ENCODE results near the gene DMRTC2.
A peak's percentile ranks its signal among the peaks of the same experiment; 100 is the strongest.

DMRTC2 gene

DNA sequence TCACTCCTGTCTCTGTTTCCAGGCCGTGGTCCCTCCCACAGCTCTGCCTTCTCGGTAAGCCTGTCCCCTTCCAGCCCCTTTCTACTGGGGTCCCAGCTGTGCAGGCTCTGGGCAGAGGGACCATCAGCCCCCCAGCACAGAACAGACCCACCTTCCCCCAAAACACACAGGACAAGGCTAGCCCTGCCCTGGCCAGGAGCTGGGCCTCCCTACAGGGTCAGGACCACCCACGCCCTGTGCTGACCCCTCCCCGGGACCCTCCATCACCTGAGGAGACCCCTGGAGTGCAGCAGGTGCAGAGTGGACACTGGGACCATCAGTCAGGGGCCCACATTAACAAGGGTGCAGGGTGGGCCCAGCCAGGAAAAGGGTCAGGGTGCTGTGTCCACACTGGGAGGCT lies 34.5 kb upstream of the DMRTC2 start:
- H3K36me3 ChIP-seq = no peaks in the 10 kb centered on the region
- H4K20me1 ChIP-seq = no peaks in the 10 kb centered on the region
- H3K9ac ChIP-seq = peak overlapping the region; percentile 54
- no peaks in the 10 kb centered on the region for H3K27me3 ChIP-seq
- no peak for TF ChIP-seq Cebpa-rat (IDR thresholded peaks at IDR 0.05)
- peak overlapping the region; percentile 85 for H3K27ac ChIP-seq
- peak overlapping the region; percentile 55 for H3K4me3 ChIP-seq
- peaks cover 66% of the 10 kb centered on the region for H3K4me1 ChIP-seq
- H3K9me3 ChIP-seq = no peaks in the 10 kb centered on the region
- peak overlapping the region; percentile 92 for H3K4me2 ChIP-seq

GRCh38 chr19:41811036-41811435 lies 33.8 kb upstream of the DMRTC2 start:
- Histone ChIP-seq H4K20me1 (no peaks in the 10 kb centered on the region), H3K4me2 (peak overlapping the region; percentile 92), H3K9me3 (no peaks in the 10 kb centered on the region), H3K27ac (peak overlapping the region; percentile 85), H3K9ac (peak overlapping the region; percentile 54), H3K36me3 (no peaks in the 10 kb centered on the region), H3K4me1 (peaks cover 68% of the 10 kb centered on the region), H3K27me3 (no peaks in the 10 kb centered on the region), H3K4me3 (peak overlapping the region; percentile 55)
- TF ChIP-seq Cebpa-rat (IDR thresholded peaks at IDR 0.05) = no peak

- Histone ChIP-seq H3K9ac (no peak overlapping the region), H3K27me3 (no peaks in the 10 kb centered on the region), H3K4me3 (no peak overlapping the region), H3K4me1 (peaks cover 68% of the 10 kb centered on the region), H3K27ac (0 out of 2 replicates have a peak overlapping the region, but pooled peaks have one; percentile 85), H4K20me1 (no peaks in the 10 kb centered on the region), H3K4me2 (peak overlapping the region; percentile 92), H3K36me3 (no peaks in the 10 kb centered on the region), H3K9me3 (no peaks in the 10 kb centered on the region)
- TF ChIP-seq Cebpa-rat (IDR thresholded peaks at IDR 0.05) = no peak
Measured at GRCh38 chr19:41811981-41812380, 32.9 kb upstream of the DMRTC2 start.

DNA sequence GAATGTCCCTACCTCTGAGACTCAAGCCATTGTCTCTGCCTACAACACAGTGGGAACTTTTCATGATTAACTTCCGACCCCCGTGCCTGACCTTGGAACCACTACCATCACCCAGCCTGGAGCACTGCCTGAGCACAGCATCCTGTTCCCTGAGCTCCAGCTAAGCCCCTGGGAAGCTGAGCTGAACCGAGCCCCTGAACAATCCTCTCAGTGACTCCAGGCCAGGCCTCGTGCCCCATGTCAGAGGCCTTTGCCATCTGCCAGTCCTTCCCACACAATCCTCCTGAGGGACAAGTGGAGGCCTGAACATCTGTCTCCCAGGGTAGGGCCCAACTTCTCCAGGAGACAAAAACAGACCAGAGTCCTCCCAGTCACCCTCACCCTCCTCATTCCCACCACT lies 30.9 kb upstream of the DMRTC2 start:
- no peak for TF ChIP-seq Cebpa-rat (IDR thresholded peaks at IDR 0.05)
- Histone ChIP-seq H3K9ac (no peak overlapping the region), H3K4me2 (peak overlapping the region; percentile 40), H3K4me3 (no peak overlapping the region), H3K27me3 (no peaks in the 10 kb centered on the region), H3K27ac (no peak overlapping the region), H3K4me1 (peaks cover 59% of the 10 kb centered on the region), H4K20me1 (no peaks in the 10 kb centered on the region), H3K9me3 (no peaks in the 10 kb centered on the region), H3K36me3 (no peaks in the 10 kb centered on the region)

GRCh38 chr19:41815301-41815700 lies 29.5 kb upstream of the DMRTC2 start:
- Histone ChIP-seq H3K4me1 (peaks cover 45% of the 10 kb centered on the region), H3K36me3 (no peaks in the 10 kb centered on the region), H3K4me2 (peak overlapping the region; percentile 40; the same call in 1 of the 2 replicates), H3K4me3 (no peak overlapping the region), H3K9ac (no peak overlapping the region), H3K27me3 (no peaks in the 10 kb centered on the region), H3K9me3 (no peaks in the 10 kb centered on the region), H3K27ac (no peak overlapping the region), H4K20me1 (no peaks in the 10 kb centered on the region)
- no peak for TF ChIP-seq Cebpa-rat (IDR thresholded peaks at IDR 0.05)

- Histone ChIP-seq H3K9ac (no peak overlapping the region), H3K4me3 (no peak overlapping the region), H4K20me1 (no peaks in the 10 kb centered on the region), H3K4me1 (peaks cover 31% of the 10 kb centered on the region), H3K4me2 (no peak overlapping the region), H3K27ac (no peak overlapping the region), H3K27me3 (no peaks in the 10 kb centered on the region), H3K9me3 (no peaks in the 10 kb centered on the region), H3K36me3 (no peaks in the 10 kb centered on the region)
- TF ChIP-seq Cebpa-rat (IDR thresholded peaks at IDR 0.05) = no peak
Measured at GRCh38 chr19:41816761-41817160, 28.1 kb upstream of the DMRTC2 start.

DNA sequence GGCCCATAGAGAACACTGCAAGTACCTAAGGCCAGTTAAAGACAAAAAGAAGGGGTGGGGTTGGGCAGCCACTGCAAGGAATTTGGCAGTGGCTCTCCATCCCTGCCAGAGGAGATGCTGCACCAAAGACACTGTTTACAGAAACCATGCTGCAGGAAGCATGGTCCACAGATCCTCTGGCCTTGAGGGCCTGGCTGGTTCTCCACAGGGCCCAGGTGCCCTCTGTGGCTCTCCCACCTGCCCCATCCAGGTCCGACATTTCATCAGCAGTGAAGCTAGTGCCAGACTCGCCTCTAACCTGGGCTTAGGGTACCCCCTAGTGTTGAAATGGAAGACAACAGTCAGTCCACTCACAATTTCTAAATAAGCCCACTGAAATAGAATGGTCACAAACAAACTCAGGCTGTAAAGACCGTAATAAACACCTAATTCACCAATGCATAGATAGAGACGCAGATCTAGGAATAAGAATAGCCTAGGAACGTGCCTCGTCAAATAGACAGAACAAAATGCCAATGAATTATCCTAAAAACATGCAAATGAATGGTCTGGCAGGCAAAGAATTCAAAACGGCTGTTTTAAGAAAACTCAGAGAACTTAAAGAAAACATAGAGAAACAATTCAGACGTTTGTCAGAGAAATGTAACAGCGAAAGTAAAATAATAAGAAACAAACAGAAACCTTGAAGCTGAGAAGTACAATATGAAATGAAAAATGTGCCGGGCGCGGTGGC lies 23.7 kb upstream of the DMRTC2 start:
- Histone ChIP-seq H3K4me1 (no peaks in the 10 kb centered on the region), H3K4me3 (no peak overlapping the region), H3K9me3 (no peaks in the 10 kb centered on the region), H3K9ac (no peak overlapping the region), H3K36me3 (no peaks in the 10 kb centered on the region), H3K4me2 (no peak overlapping the region), H4K20me1 (no peaks in the 10 kb centered on the region), H3K27me3 (no peaks in the 10 kb centered on the region), H3K27ac (no peak overlapping the region)
- TF ChIP-seq Cebpa-rat (IDR thresholded peaks at IDR 0.05) = no peak

DNA sequence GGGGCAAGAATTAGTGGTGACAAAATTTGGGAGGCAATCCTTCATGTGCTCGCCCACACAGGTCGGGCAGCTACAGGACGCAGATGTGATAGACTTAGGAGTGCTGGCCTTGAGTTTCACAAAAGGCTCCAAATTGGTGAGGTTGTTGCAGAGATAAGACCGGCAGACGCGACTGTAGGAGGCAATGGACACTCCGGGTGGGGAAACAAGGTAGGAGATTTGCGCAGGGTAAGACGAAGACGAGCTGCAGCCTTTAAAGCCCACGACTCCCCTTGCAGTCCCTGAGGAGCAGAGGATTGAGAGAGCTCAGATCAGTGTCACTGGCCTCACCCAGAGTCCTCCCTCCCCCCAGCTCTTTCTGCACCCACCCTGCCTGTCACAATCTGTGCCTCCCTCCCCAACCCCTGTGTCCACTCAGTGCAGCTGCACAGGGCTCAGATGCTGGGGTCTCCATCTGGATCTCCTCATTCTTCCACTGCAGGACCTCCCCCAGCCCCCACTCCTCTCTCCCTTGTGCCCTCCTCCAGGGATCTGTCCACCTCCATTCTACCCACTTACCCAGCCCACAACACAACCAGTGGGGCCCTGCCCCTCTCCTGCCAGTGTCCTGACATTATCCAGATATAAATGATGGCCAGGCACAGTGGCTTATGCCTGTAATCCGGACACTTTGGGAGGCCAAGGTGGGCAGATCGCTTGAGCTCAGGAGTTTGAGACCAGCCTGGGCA lies 6.7 kb upstream of the DMRTC2 start:
- no peak overlapping the region for H3K9ac ChIP-seq
- no peak overlapping the region for H3K27ac ChIP-seq
- no peaks in the 10 kb centered on the region for H3K36me3 ChIP-seq
- no peaks in the 10 kb centered on the region for H3K27me3 ChIP-seq
- H3K4me3 ChIP-seq = no peak overlapping the region
- peaks cover 9% of the 10 kb centered on the region for H3K4me1 ChIP-seq
- H3K9me3 ChIP-seq = no peaks in the 10 kb centered on the region
- TF ChIP-seq Cebpa-rat (IDR thresholded peaks at IDR 0.05) = no peak
- no peaks in the 10 kb centered on the region for H4K20me1 ChIP-seq
- H3K4me2 ChIP-seq = no peak overlapping the region

DNA sequence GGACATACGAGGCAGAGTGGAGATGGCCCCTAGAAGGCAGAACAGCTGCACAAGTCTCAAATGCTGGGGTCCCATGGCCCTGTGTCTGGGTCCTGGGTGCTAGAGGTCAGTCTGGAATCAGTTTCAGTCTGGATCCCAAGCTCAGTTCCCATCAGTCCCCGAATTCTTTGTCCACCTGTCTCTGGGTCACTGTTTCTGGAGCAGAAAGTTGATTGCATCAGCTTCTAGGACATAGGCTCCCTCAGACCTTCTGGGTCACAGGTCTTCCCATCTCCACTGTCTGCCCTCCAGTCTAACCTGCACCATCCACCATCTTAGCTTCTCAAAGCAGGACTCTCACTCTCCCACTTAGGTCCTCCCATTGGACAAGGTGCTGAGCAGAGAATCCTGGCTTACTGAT lies 5.6 kb upstream of the DMRTC2 start:
- H3K4me1 ChIP-seq = peaks cover 9% of the 10 kb centered on the region
- no peak for TF ChIP-seq Cebpa-rat (IDR thresholded peaks at IDR 0.05)
- no peak overlapping the region for H3K9ac ChIP-seq
- no peak overlapping the region for H3K4me3 ChIP-seq
- H3K27me3 ChIP-seq = no peaks in the 10 kb centered on the region
- H4K20me1 ChIP-seq = no peaks in the 10 kb centered on the region
- H3K4me2 ChIP-seq = no peak overlapping the region
- peaks cover 4% of the 10 kb centered on the region; the same call in 1 of the 2 replicates for H3K9me3 ChIP-seq
- no peak overlapping the region for H3K27ac ChIP-seq
- no peaks in the 10 kb centered on the region for H3K36me3 ChIP-seq

DNA sequence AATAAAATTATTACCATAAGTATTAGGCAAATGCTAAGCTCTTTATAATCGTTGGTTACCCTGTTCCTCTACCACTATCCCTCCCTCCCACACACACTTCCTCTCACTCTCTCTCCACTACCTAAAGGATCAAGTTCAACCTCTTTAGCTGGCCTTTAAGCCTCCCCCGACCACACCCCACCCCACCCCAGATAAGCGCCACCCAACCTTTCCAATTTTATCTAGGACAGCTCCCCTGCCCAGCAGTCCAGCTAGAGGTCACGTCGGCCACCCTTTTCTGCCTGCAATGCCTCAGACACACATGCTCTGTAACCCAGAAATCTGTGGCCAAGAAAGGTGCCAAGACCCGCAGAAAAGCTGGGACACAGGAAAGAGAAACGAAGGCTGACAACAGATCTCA lies 1.5 kb upstream of the DMRTC2 start:
- no peak overlapping the region for H3K4me3 ChIP-seq
- no peak overlapping the region for H3K4me2 ChIP-seq
- no peak for TF ChIP-seq Cebpa-rat (IDR thresholded peaks at IDR 0.05)
- H3K36me3 ChIP-seq = no peaks in the 10 kb centered on the region
- no peak overlapping the region for H3K27ac ChIP-seq
- no peaks in the 10 kb centered on the region for H3K4me1 ChIP-seq
- peaks cover 10% of the 10 kb centered on the region; the same call in 1 of the 2 replicates for H3K9me3 ChIP-seq
- no peaks in the 10 kb centered on the region for H4K20me1 ChIP-seq
- H3K27me3 ChIP-seq = no peaks in the 10 kb centered on the region
- no peak overlapping the region for H3K9ac ChIP-seq

Measured in BLaER1 (cell line).